Measurements from ENCODE around the gene SLC24A5.

Gene SLC24A5

GRCh38 chr15:48168616-48169015 is 47.8 kb downstream of the SLC24A5 start:
- Histone ChIP-seq H3K9me3 (ENCODE audit: insufficient read depth, low read length) (no peaks in the 10 kb centered on the region), H3K4me3 (ENCODE audit: insufficient read length, low read depth) (no peak overlapping the region), H3K4me1 (ENCODE audit: insufficient read depth, insufficient read length) (no peaks in the 10 kb centered on the region), H3K9ac (ENCODE audit: insufficient read length, low read depth) (no peak overlapping the region), H3K36me3 (ENCODE audit: insufficient read depth, insufficient read length, low read length) (peaks cover 2% of the 10 kb centered on the region), H3K27me3 (ENCODE audit: insufficient read depth, insufficient read length) (no peaks in the 10 kb centered on the region)
- no peak for DNase-seq (ENCODE audit: low read depth, low spot score)
- TF ChIP-seq SUZ12 (IDR thresholded peaks at IDR 0.05; ENCODE audit: extremely low read depth, insufficient read depth, insufficient read length) = no peak

- H3K4me1 ChIP-seq (ENCODE audit: insufficient read depth, insufficient read length) = no peaks in the 10 kb centered on the region
- H3K9ac ChIP-seq (ENCODE audit: insufficient read length, low read depth) = no peak overlapping the region
- no peak for DNase-seq (ENCODE audit: low read depth, low spot score)
- TF ChIP-seq ZNF274 (IDR thresholded peaks at IDR 0.05; ENCODE audit: low read depth, low read length) = no peak
- H3K9me3 ChIP-seq (ENCODE audit: insufficient read depth, low read length) = no peaks in the 10 kb centered on the region
- H3K36me3 ChIP-seq (ENCODE audit: insufficient read depth, insufficient read length, low read length) = no peaks in the 10 kb centered on the region
- H3K27me3 ChIP-seq (ENCODE audit: insufficient read depth, insufficient read length) = no peaks in the 10 kb centered on the region
- H3K4me3 ChIP-seq (ENCODE audit: insufficient read length, low read depth) = no peak overlapping the region
These were observed 50.2 kb downstream of the SLC24A5 start for GRCh38 chr15:48170981-48171380.

- Histone ChIP-seq H3K9ac (ENCODE audit: insufficient read length, low read depth) (no peak overlapping the region), H3K36me3 (ENCODE audit: insufficient read depth, insufficient read length, low read length) (no peaks in the 10 kb centered on the region), H3K9me3 (ENCODE audit: insufficient read depth, low read length) (no peaks in the 10 kb centered on the region), H3K4me3 (ENCODE audit: insufficient read length, low read depth) (no peak overlapping the region), H3K4me1 (ENCODE audit: insufficient read depth, insufficient read length) (no peaks in the 10 kb centered on the region), H3K27me3 (ENCODE audit: insufficient read depth, insufficient read length) (no peaks in the 10 kb centered on the region)
- TF ChIP-seq ZNF274 (IDR thresholded peaks at IDR 0.05; ENCODE audit: low read depth, low read length) = no peak
- no peak for TF ChIP-seq YY1 (IDR thresholded peaks at IDR 0.05; ENCODE audit: insufficient read depth, insufficient read length)
- no peak for TF ChIP-seq SUZ12 (IDR thresholded peaks at IDR 0.05; ENCODE audit: extremely low read depth, insufficient read depth, insufficient read length)
- DNase-seq (ENCODE audit: low read depth, low spot score) = no peak
These were observed 54.3 kb downstream of the SLC24A5 start for GRCh38 chr15:48175126-48175525.

GRCh38 chr15:48176112-48176511 is 55.3 kb downstream of the SLC24A5 start:
- Histone ChIP-seq H3K9ac (ENCODE audit: insufficient read length, low read depth) (no peak overlapping the region), H3K9me3 (ENCODE audit: insufficient read depth, low read length) (no peaks in the 10 kb centered on the region), H3K4me3 (ENCODE audit: insufficient read length, low read depth) (no peak overlapping the region), H3K36me3 (ENCODE audit: insufficient read depth, insufficient read length, low read length) (no peaks in the 10 kb centered on the region), H3K27me3 (ENCODE audit: insufficient read depth, insufficient read length) (no peaks in the 10 kb centered on the region), H3K4me1 (ENCODE audit: insufficient read depth, insufficient read length) (no peaks in the 10 kb centered on the region)
- TF ChIP-seq YY1 (IDR thresholded peaks at IDR 0.05; ENCODE audit: insufficient read depth, insufficient read length) (no peak), ZNF274 (IDR thresholded peaks at IDR 0.05; ENCODE audit: low read depth, low read length) (no peak), SUZ12 (IDR thresholded peaks at IDR 0.05; ENCODE audit: extremely low read depth, insufficient read depth, insufficient read length) (no peak)
- DNase-seq (ENCODE audit: low read depth, low spot score) = no peak

- no peaks in the 10 kb centered on the region for H3K36me3 ChIP-seq (ENCODE audit: insufficient read depth, insufficient read length, low read length)
- no peak for DNase-seq (ENCODE audit: low read depth, low spot score)
- H3K9ac ChIP-seq (ENCODE audit: insufficient read length, low read depth) = peak overlapping the region; percentile 21
- H3K4me1 ChIP-seq (ENCODE audit: insufficient read depth, insufficient read length) = no peaks in the 10 kb centered on the region
- TF ChIP-seq SUZ12 (IDR thresholded peaks at IDR 0.05; ENCODE audit: extremely low read depth, insufficient read depth, insufficient read length) (no peak), ZNF274 (IDR thresholded peaks at IDR 0.05; ENCODE audit: low read depth, low read length) (no peak), YY1 (IDR thresholded peaks at IDR 0.05; ENCODE audit: insufficient read depth, insufficient read length) (no peak)
- no peaks in the 10 kb centered on the region for H3K27me3 ChIP-seq (ENCODE audit: insufficient read depth, insufficient read length)
- H3K9me3 ChIP-seq (ENCODE audit: insufficient read depth, low read length) = no peaks in the 10 kb centered on the region
- H3K4me3 ChIP-seq (ENCODE audit: insufficient read length, low read depth) = peak overlapping the region; percentile 59
These were observed 56.2 kb downstream of the SLC24A5 start for GRCh38 chr15:48176957-48177356.

GRCh38 chr15:48177383-48177765 is 56.6 kb downstream of the SLC24A5 start:
- H3K9ac ChIP-seq (ENCODE audit: insufficient read length, low read depth) = peak overlapping the region; percentile 82
- no peaks in the 10 kb centered on the region for H3K36me3 ChIP-seq (ENCODE audit: insufficient read depth, insufficient read length, low read length)
- no peaks in the 10 kb centered on the region for H3K9me3 ChIP-seq (ENCODE audit: insufficient read depth, low read length)
- DNase-seq (ENCODE audit: low read depth, low spot score) = no peak
- no peaks in the 10 kb centered on the region for H3K27me3 ChIP-seq (ENCODE audit: insufficient read depth, insufficient read length)
- TF ChIP-seq ZNF274 (IDR thresholded peaks at IDR 0.05; ENCODE audit: low read depth, low read length) = no peak
- no peak for TF ChIP-seq SUZ12 (IDR thresholded peaks at IDR 0.05; ENCODE audit: extremely low read depth, insufficient read depth, insufficient read length)
- TF ChIP-seq YY1 (IDR thresholded peaks at IDR 0.05; ENCODE audit: insufficient read depth, insufficient read length) = no peak
- no peaks in the 10 kb centered on the region for H3K4me1 ChIP-seq (ENCODE audit: insufficient read depth, insufficient read length)
- peak overlapping the region; percentile 59 for H3K4me3 ChIP-seq (ENCODE audit: insufficient read length, low read depth)

GRCh38 chr15:48177766-48178647 is 57.2 kb downstream of the SLC24A5 start, which contains the start of gene MYEF2:
Gene MYEF2 (minus strand): TSS chr15:48178295. CDS start chr15:48178237, 58 bp downstream.
- DNase-seq (ENCODE audit: low read depth, low spot score) = peak; percentile 72
- peak within 1 kb of the TSS; percentile 82 for H3K9ac ChIP-seq (ENCODE audit: insufficient read length, low read depth)
- H3K4me3 ChIP-seq (ENCODE audit: insufficient read length, low read depth) = peak within 1 kb of the TSS; percentile 59
- H3K9me3 ChIP-seq (ENCODE audit: insufficient read depth, low read length) = no peaks in the 10 kb centered on the region
- H3K36me3 ChIP-seq (ENCODE audit: insufficient read depth, insufficient read length, low read length) = no peaks in the 10 kb centered on the region
- no peaks in the 10 kb centered on the region for H3K4me1 ChIP-seq (ENCODE audit: insufficient read depth, insufficient read length)
- TF ChIP-seq YY1 (IDR thresholded peaks at IDR 0.05; ENCODE audit: insufficient read depth, insufficient read length) (peak; percentile 46), ZNF274 (IDR thresholded peaks at IDR 0.05; ENCODE audit: low read depth, low read length) (no peak), SUZ12 (IDR thresholded peaks at IDR 0.05; ENCODE audit: extremely low read depth, insufficient read depth, insufficient read length) (no peak)
- H3K27me3 ChIP-seq (ENCODE audit: insufficient read depth, insufficient read length) = no peaks in the 10 kb centered on the region

Measured in NT2/D1 (cell line).